Type B pancreatic cell (in vitro differentiated cells): ENCODE measurements around the gene ARHGAP42. TPM values are rescaled to one million over a fixed set of nuclear protein-coding genes. Genes with fewer than 3 reads are reported as not detected.

Experiments
- DNase-seq: peaks from one replicate; pipeline ENCODE4 v3.0.0; 2021; ENCODE audit warnings: mixed read lengths; ENCODE audit not compliant: unreplicated experiment; ENCODE audit errors: extremely low spot score
- H3K27ac Mint-ChIP-seq: 2 replicates; pipeline ENCODE4 v1.8.0; 2021; ENCODE audit warnings: mild to moderate bottlenecking, mixed read lengths
- H3K27me3 Mint-ChIP-seq: 2 replicates; pipeline ENCODE4 v1.8.0; 2021; ENCODE audit warnings: mixed read lengths
- H3K36me3 Mint-ChIP-seq: 2 replicates; pipeline ENCODE4 v1.8.0; 2021; ENCODE audit warnings: mixed read lengths
- H3K4me1 Mint-ChIP-seq: one replicate; pipeline ENCODE4 v1.8.0; 2021; ENCODE audit warnings: mixed read lengths; ENCODE audit not compliant: unreplicated experiment
- H3K4me3 Mint-ChIP-seq: 2 replicates; pipeline ENCODE4 v1.8.0; 2021; ENCODE audit warnings: mild to moderate bottlenecking, mixed read lengths
- H3K9me3 Mint-ChIP-seq: 2 replicates; pipeline ENCODE4 v1.8.0; 2021; ENCODE audit warnings: mixed read lengths
- total RNA-seq: library from RNA; stranded (reverse); gene quantifications from 2 replicates; pipeline ENCODE4 v1.2.1, GENCODE V29; 2021; ENCODE audit warnings: low replicate concordance
- TF ChIP-seq, protein P1 (sequence below): fragments of 200-600 bp; sonication (generic); conservative IDR thresholded peaks from 2 replicates; pipeline ENCODE4 v1.5.0; 2021; ENCODE audit warnings: antibody characterized with exemption, mild to moderate bottlenecking

Gene ARHGAP42
- total RNA-seq, 1 donor from 2014 or later = 22.6 TPM

- Mint-ChIP-seq H3K36me3 (peaks cover 6% of the 10 kb centered on the region), H3K27me3 (no peaks in the 10 kb centered on the region), H3K9me3 (no peaks in the 10 kb centered on the region), H3K4me1 (no peaks in the 10 kb centered on the region), H3K27ac (no peak overlapping the region), H3K4me3 (no peak overlapping the region)
- DNase-seq = no peak
- TF ChIP-seq, protein P1, sequence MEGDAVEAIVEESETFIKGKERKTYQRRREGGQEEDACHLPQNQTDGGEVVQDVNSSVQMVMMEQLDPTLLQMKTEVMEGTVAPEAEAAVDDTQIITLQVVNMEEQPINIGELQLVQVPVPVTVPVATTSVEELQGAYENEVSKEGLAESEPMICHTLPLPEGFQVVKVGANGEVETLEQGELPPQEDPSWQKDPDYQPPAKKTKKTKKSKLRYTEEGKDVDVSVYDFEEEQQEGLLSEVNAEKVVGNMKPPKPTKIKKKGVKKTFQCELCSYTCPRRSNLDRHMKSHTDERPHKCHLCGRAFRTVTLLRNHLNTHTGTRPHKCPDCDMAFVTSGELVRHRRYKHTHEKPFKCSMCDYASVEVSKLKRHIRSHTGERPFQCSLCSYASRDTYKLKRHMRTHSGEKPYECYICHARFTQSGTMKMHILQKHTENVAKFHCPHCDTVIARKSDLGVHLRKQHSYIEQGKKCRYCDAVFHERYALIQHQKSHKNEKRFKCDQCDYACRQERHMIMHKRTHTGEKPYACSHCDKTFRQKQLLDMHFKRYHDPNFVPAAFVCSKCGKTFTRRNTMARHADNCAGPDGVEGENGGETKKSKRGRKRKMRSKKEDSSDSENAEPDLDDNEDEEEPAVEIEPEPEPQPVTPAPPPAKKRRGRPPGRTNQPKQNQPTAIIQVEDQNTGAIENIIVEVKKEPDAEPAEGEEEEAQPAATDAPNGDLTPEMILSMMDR = no peak
Measured at GRCh38 chr11:100990931-100991330, 303.8 kb downstream of the ARHGAP42 start.

GRCh38 chr11:100991541-100991940 lies 304.5 kb downstream of the ARHGAP42 start:
- no peaks in the 10 kb centered on the region for H3K4me1 Mint-ChIP-seq
- no peak for DNase-seq
- H3K27me3 Mint-ChIP-seq = no peaks in the 10 kb centered on the region
- H3K4me3 Mint-ChIP-seq = no peak overlapping the region
- no peaks in the 10 kb centered on the region for H3K9me3 Mint-ChIP-seq
- TF ChIP-seq, protein P1 = no peak
- peaks cover 6% of the 10 kb centered on the region for H3K36me3 Mint-ChIP-seq
- H3K27ac Mint-ChIP-seq = no peak overlapping the region

DNA sequence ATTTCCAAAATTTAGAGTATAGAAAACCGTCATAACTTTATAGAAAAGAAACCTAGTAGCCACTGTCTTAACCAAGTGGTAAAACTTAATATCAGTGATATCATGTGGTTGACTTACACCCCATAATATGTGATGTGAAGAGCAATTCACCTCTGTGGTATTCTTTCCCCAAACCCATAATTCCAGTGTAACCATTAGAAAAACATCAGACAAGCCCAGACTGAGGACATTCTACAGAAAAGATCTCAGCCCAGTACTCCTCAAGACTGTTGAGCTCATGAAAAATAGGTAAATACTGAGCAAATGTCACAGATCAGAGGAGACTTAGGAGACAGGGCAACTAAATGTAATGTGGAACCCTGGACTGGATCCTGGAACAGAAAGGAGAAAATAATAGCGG lies 307.9 kb downstream of the ARHGAP42 start:
- no peaks in the 10 kb centered on the region for H3K27me3 Mint-ChIP-seq
- H3K4me3 Mint-ChIP-seq = no peak overlapping the region
- TF ChIP-seq, protein P1 = no peak
- no peak overlapping the region for H3K27ac Mint-ChIP-seq
- H3K4me1 Mint-ChIP-seq = no peaks in the 10 kb centered on the region
- DNase-seq = no peak
- no peaks in the 10 kb centered on the region for H3K36me3 Mint-ChIP-seq
- no peaks in the 10 kb centered on the region for H3K9me3 Mint-ChIP-seq

DNA sequence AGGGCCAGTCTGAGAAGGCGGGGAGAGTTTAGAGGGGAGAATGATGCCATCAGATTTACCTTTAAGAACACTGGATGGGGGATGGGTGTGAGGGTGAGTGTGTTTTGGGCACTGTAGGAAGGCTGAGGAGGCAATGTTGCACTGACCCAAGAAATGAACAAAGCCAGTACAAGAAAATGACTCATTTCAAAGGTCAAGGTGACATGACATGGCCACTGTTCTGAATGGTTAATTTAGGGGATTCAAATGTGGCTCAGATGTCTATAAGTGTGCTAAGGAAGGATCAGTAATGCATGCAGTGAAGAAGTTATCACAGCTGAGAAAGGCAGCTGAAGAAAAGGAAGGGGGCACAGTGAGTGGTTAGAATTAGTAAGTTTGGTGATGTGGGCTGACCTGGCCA lies 312.7 kb downstream of the ARHGAP42 start:
- Mint-ChIP-seq H3K4me3 (no peak overlapping the region), H3K4me1 (no peaks in the 10 kb centered on the region), H3K36me3 (no peaks in the 10 kb centered on the region), H3K27me3 (peaks cover 3% of the 10 kb centered on the region), H3K27ac (no peak overlapping the region), H3K9me3 (no peaks in the 10 kb centered on the region)
- TF ChIP-seq, protein P1 = no peak
- DNase-seq = no peak

DNA sequence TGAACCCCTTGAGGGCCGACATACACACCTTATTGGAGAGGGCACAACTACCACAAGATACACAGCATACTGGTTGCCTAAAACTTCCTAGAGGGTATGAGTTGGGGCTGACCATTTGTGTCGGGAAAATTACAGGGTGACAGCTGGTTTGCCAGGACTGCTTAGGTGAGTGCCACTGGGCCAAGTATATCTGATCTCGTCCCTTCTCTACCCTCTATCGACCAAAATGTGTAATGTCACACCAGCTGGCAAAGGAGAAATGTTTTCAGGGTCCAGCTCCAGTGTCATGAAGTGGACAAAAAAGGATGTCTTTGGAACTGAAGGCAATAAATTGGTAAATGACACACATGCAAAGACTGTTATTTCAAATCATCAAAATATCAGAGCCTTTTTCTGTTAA lies 316.4 kb downstream of the ARHGAP42 start:
- DNase-seq = no peak
- TF ChIP-seq, protein P1 = peak; percentile 33
- H3K9me3 Mint-ChIP-seq = peaks cover 2% of the 10 kb centered on the region
- H3K27ac Mint-ChIP-seq = no peak overlapping the region
- no peak overlapping the region for H3K4me3 Mint-ChIP-seq
- no peaks in the 10 kb centered on the region for H3K36me3 Mint-ChIP-seq
- no peaks in the 10 kb centered on the region for H3K4me1 Mint-ChIP-seq
- peaks cover 3% of the 10 kb centered on the region for H3K27me3 Mint-ChIP-seq
